GM12878 (cell line): ENCODE data around the gene TLE2. TPM values are rescaled to one million over a fixed set of nuclear protein-coding genes. Genes with fewer than 3 reads are reported as not detected.

Experiments
- ATAC-seq: fragments of 200-7000 bp; cut with Tn5 transposase; 3 replicates; pipeline ENCODE4 v1.9.1; 2020; ENCODE audit warnings: mild to moderate bottlenecking, moderate library complexity
- BruUV-seq: library from RNA; stranded (reverse); fragments of 400-500 nt; replicated peaks from 2 replicates; lab custom pipeline; 2021; lab: Mats Ljungman, UMichigan
- CTCF ChIA-PET: fragments of 300-600 bp; sonication (Branson Sonifier 250); formaldehyde crosslinking; extraction: SDS; loops from one replicate; lab custom pipeline; 2021; ENCODE audit warnings: inconsistent platforms; lab: Yijun Ruan, JAX
- POLR2A ChIA-PET: fragments of 350-600 bp; formaldehyde crosslinking; extraction: SDS; loops from one replicate; lab custom pipeline; 2021; ENCODE audit warnings: inconsistent platforms; lab: Charles Lee
- RAD21 ChIA-PET: fragments of 300-600 bp; sonication (Branson Sonifier 250); formaldehyde crosslinking; loops from one replicate; lab custom pipeline; 2023; ENCODE audit warnings: antibody characterized with exemption; ENCODE audit not compliant: unreplicated experiment; lab: Charles Lee
- SMC1A ChIA-PET: fragments of 300-600 bp; sonication (Branson Sonifier 250); formaldehyde crosslinking; loops from one replicate; lab custom pipeline; 2023; ENCODE audit not compliant: unreplicated experiment, uncharacterized antibody; lab: Charles Lee
- DNase-seq: peaks from one replicate; pipeline ENCODE4 v3.0.0-alpha.2; 2011; ENCODE audit warnings: low read depth, low spot score
- FAIRE-seq: peaks from 3 replicates; lab custom pipeline; 2011; peaks lifted over from hg19 to GRCh38; lab: Jason Lieb, UNC
- H2AFZ ChIP-seq: 2 replicates; pipeline ENCODE4 v1.6.0; 2011; ENCODE audit warnings: low read depth, low read length, control low read depth; ENCODE audit not compliant: control insufficient read depth
- H3K27ac ChIP-seq: 2 replicates; pipeline ENCODE4 v1.5.1; 2011; ENCODE audit warnings: control low read depth; ENCODE audit not compliant: control insufficient read depth, insufficient read depth
- H3K27me3 ChIP-seq, 2 experiments: replicated peaks in 1 of 2; 2 replicates each; pipeline versions ENCODE4 v1.6.0 to v1.6.1; 2011; ENCODE audit warnings: low read length in 1 of 2; ENCODE audit not compliant: control insufficient read depth in 2 of 2, insufficient read depth in 2 of 2
- H3K36me3 ChIP-seq, 2 experiments: 2 replicates each; pipeline ENCODE4 v1.5.1; 2011; ENCODE audit warnings: low read length in 1 of 2; ENCODE audit not compliant: control insufficient read depth in 2 of 2, insufficient read depth in 2 of 2
- H3K4me1 ChIP-seq: 2 replicates; pipeline ENCODE4 v1.6.1; 2011; ENCODE audit warnings: mild to moderate bottlenecking, low read length, moderate library complexity, mixed read lengths; ENCODE audit not compliant: control insufficient read depth, insufficient read depth
- H3K4me2 ChIP-seq: 2 replicates; pipeline ENCODE4 v1.6.0; 2011; ENCODE audit warnings: control low read depth; ENCODE audit not compliant: control insufficient read depth, insufficient read depth
- H3K4me3 ChIP-seq: fragments of 200-600 bp; sonication (generic); 2 replicates; pipeline ENCODE4 v1.5.1; 2016
- H3K79me2 ChIP-seq: 2 replicates; pipeline ENCODE4 v1.6.0; 2011; ENCODE audit warnings: low read length; ENCODE audit not compliant: control insufficient read depth, insufficient read depth
- H3K9ac ChIP-seq: 2 replicates; pipeline ENCODE4 v1.8.0; 2011; ENCODE audit warnings: low read length, control low read depth, mixed read lengths; ENCODE audit not compliant: control insufficient read depth, insufficient read depth
- H3K9me3 ChIP-seq: replicated peaks from 3 replicates; pipeline ENCODE4 v1.5.1; 2011; ENCODE audit warnings: mild to moderate bottlenecking, low read length; ENCODE audit not compliant: control insufficient read depth, insufficient read depth
- H4K20me1 ChIP-seq: 2 replicates; pipeline ENCODE4 v1.6.0; 2011; ENCODE audit not compliant: control insufficient read depth, insufficient read depth
- HDGF ChIP-seq: fragments of 450-650 bp; IDR thresholded peaks from 2 replicates; pipeline ENCODE4 v1.6.1; 2016; ENCODE audit warnings: antibody characterized with exemption
- JUND ChIP-seq: IDR thresholded peaks from 2 replicates; pipeline ENCODE4 v1.6.1; 2012; ENCODE audit warnings: low read depth, mild to moderate bottlenecking, low read length, improper control_type of control experiment, moderate library complexity
- MTA2 ChIP-seq: fragments of 450-650 bp; IDR thresholded peaks from 2 replicates; pipeline ENCODE4 v1.6.1; 2016; ENCODE audit warnings: low read depth, mild to moderate bottlenecking, moderate library complexity
- PAX5 ChIP-seq: IDR thresholded peaks from 2 replicates; pipeline ENCODE4 v1.6.1; 2011; ENCODE audit warnings: low read depth, low read length, borderline replicate concordance
- SMARCA5 ChIP-seq: fragments of 450-650 bp; IDR thresholded peaks from 2 replicates; pipeline ENCODE4 v1.6.1; 2017; ENCODE audit warnings: mild to moderate bottlenecking
- SRF ChIP-seq, 2 experiments: IDR thresholded peaks; 2 replicates each; pipeline ENCODE4 v1.6.1; 2011; ENCODE audit warnings: low read depth in 2 of 2, low read length in 2 of 2, mild to moderate bottlenecking in 1 of 2, moderate library complexity in 1 of 2
- TCF12 ChIP-seq: IDR thresholded peaks from 2 replicates; pipeline ENCODE4 v1.6.1; 2011; ENCODE audit warnings: low read depth, mild to moderate bottlenecking, low read length
- ZNF207 ChIP-seq: fragments of 450-650 bp; IDR thresholded peaks from 2 replicates; pipeline ENCODE4 v1.6.1; 2014; ENCODE audit warnings: antibody characterized with exemption, mild to moderate bottlenecking, borderline replicate concordance
- ZNF274 ChIP-seq: IDR thresholded peaks from one replicate; pipeline ENCODE4 v1.8.0; 2011; ENCODE audit not compliant: insufficient read length, insufficient read depth
- WGBS: methylation state at CpG from one replicate; pipeline ENCODE4 v1.1.6; 2016; ENCODE audit warnings: low lambda C conversion rate; ENCODE audit not compliant: insufficient replicate concordance, insufficient coverage; ENCODE audit errors: missing lambda C conversion rate; 5-methylcytosine and 5-hydroxymethylcytosine counted together
- in situ Hi-C: fragments of 300-500 bp; cut with MboI; formaldehyde crosslinking; loops from 9 replicates; pipeline ENCODE4 v1.14.3; 2018; ENCODE audit warnings: mixed read lengths
- intact Hi-C: fragments of 100-400 bp; cut with micrococcal nuclease; formaldehyde crosslinking; loops from one replicate; pipeline ENCODE4 v1.14.2; 2022; ENCODE audit not compliant: unreplicated experiment
- polyA plus RNA-seq, 11 experiments: library from polyadenylated mRNA; depleted of rRNA in 4 of 11; unstranded in 6 of 11; stranded (reverse) in 5 of 11; fragments of >200 nt; fragmentation: Nextera tagmentation in 4 of 11; fragmentation: Illumina TruSeq in 1 of 11; extraction: Ambion mirVana in 4 of 11; extraction: Trizol in 1 of 11; gene quantifications; 1 replicate in 1 of 11; 2 replicates in 10 of 11; pipeline versions ENCODE4 v1.2.1 to v1.2.3, GENCODE V29; 2011 to 2016; ENCODE audit warnings: inconsistent platforms in 2 of 11, missing spikeins in 2 of 11, low read depth in 1 of 11
- total RNA-seq, 4 experiments: library from RNA; depleted of rRNA in 3 of 4; stranded (reverse); fragments of >200 nt in 3 of 4; fragmentation: Illumina TruSeq in 1 of 4; extraction: Trizol in 1 of 4; gene quantifications; 2 replicates each; pipeline versions ENCODE4 v1.2.1 to v1.2.3, GENCODE V29; 2013 to 2021
- TF ChIP-seq, protein P1 (sequence below): fragments of 450-650 bp; formaldehyde crosslinking; IDR thresholded peaks from 2 replicates; pipeline ENCODE4 v1.4.0; 2020; ENCODE audit warnings: mild to moderate bottlenecking, moderate library complexity
- TF ChIP-seq, protein P2 (sequence below): IDR thresholded peaks from 2 replicates; pipeline ENCODE4 v1.6.1; 2012; ENCODE audit warnings: low read depth, low read length, improper control_type of control experiment
- TF ChIP-seq, protein P3 (sequence below): fragments of 150-350 bp; IDR thresholded peaks from 2 replicates; pipeline ENCODE4 v1.6.1; 2016; ENCODE audit warnings: low read depth, low read length
- TF ChIP-seq, protein P4 (sequence below): fragments of 450-650 bp; IDR thresholded peaks from 2 replicates; pipeline ENCODE4 v1.6.1; 2014; ENCODE audit warnings: mild to moderate bottlenecking

TLE2 gene
- total and polyA plus RNA-seq, 10 of the 15 experiments (the other 5 are each of a cell fraction or from before 2014, with no cell fraction given), result 0.05 to 0.21 (median 0.11) TPM; not detected in 5

DNA sequence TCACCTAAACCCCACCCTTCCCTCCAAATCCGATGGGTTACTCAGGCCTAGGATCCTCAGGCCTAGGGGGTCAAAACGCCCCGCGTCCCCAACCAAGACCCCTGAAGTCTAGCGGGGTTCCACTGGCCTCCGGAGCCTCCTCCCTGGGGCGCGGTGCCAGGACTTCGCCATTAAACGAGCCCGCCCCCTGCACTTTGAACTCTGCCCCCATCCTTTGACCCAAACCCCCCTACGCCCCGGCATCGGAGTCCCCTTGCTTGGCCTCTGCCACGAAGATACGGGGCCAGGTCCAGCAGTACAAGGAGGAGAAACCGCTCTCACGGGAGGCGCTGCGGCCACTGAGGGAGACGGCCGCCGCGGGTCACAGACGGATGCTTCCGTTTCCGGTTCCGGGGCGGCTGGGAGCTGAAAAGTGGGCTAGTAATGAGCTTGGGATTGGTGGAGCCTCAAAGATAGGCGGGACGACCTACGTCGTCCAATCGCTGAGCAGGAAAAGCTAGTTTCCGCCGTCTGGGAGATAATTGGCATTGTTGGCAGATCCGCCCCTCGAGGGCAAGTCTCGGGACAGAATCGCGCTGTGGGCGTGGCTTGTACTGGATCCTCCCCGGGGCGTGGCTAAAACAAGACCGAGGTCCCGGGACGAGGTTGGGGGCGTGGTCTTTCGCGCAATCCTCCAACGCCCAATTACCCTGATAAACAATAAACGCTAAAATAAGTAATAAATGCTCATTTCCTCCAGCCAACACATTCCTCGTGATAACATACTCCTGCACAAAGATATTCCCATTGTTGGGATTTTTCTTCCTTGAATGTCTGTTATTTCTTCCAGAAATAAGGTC is 78.6 kb downstream of the TLE2 start:
- intact Hi-C loops, result no loop called here
- FAIRE-seq (peak; percentile 99), DNase-seq (peak; percentile 99), ATAC-seq (peak; percentile 99)
- H3K4me2 ChIP-seq, result peak overlapping the region; percentile 70; the same call in 1 of the 2 replicates
- no peaks in the 10 kb centered on the region for H4K20me1 ChIP-seq
- no peaks in the 10 kb centered on the region for H3K27me3 ChIP-seq
- H3K9me3 ChIP-seq, result no peaks in the 10 kb centered on the region
- peak overlapping the region; percentile 85 for H3K27ac ChIP-seq
- under 1% methylated on average over 53 of the region's 53 CpGs for WGBS
- RAD21 ChIA-PET, result interaction anchor here (0.7 to 2.4 kb wide), 17 partner anchors 10 to 479 kb away, joined by 3 to 16 read pairs (median 4); partner anchors contain the start of genes TLE6 and ZNF57
- H3K36me3 ChIP-seq, result no peaks in the 10 kb centered on the region
- H3K79me2 ChIP-seq, result peaks cover 17% of the 10 kb centered on the region
- POLR2A ChIA-PET, result interaction anchor here (0.6 to 1.5 kb wide), 12 partner anchors 8 to 738 kb away, joined by 3 to 8 read pairs (median 3); partner anchors contain the start of genes THOP1, TLE6 and ZNF57
- peak overlapping the region; percentile 73 for H2AFZ ChIP-seq
- SMC1A ChIA-PET, result interaction anchor here (0.6 to 2.9 kb wide), 20 partner anchors 9 to 417 kb away, joined by 3 to 13 read pairs (median 3); partner anchors contain the start of gene TLE6
- peak overlapping the region; percentile 87 for H3K9ac ChIP-seq
- no TSS peak for BruUV-seq
- peaks cover 3% of the 10 kb centered on the region for H3K4me1 ChIP-seq
- CTCF ChIA-PET, result interaction anchor here (0.6 to 4.3 kb wide), 37 partner anchors 8 to 354 kb away, joined by 3 to 43 read pairs (median 5); partner anchors contain the start of genes GNA11, GNA15, TLE6 and ZNF554
- peak overlapping the region; percentile 83 for H3K4me3 ChIP-seq
- in situ Hi-C loops, result no loop called here
- TF ChIP-seq, protein P1, sequence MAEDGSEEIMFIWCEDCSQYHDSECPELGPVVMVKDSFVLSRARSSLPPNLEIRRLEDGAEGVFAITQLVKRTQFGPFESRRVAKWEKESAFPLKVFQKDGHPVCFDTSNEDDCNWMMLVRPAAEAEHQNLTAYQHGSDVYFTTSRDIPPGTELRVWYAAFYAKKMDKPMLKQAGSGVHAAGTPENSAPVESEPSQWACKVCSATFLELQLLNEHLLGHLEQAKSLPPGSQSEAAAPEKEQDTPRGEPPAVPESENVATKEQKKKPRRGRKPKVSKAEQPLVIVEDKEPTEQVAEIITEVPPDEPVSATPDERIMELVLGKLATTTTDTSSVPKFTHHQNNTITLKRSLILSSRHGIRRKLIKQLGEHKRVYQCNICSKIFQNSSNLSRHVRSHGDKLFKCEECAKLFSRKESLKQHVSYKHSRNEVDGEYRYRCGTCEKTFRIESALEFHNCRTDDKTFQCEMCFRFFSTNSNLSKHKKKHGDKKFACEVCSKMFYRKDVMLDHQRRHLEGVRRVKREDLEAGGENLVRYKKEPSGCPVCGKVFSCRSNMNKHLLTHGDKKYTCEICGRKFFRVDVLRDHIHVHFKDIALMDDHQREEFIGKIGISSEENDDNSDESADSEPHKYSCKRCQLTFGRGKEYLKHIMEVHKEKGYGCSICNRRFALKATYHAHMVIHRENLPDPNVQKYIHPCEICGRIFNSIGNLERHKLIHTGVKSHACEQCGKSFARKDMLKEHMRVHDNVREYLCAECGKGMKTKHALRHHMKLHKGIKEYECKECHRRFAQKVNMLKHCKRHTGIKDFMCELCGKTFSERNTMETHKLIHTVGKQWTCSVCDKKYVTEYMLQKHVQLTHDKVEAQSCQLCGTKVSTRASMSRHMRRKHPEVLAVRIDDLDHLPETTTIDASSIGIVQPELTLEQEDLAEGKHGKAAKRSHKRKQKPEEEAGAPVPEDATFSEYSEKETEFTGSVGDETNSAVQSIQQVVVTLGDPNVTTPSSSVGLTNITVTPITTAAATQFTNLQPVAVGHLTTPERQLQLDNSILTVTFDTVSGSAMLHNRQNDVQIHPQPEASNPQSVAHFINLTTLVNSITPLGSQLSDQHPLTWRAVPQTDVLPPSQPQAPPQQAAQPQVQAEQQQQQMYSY (CRISPR knock-in tag), result no peak
- TF ChIP-seq ZNF274 (no peak), PAX5 (peak; percentile 100), TCF12 (0 out of 2 replicates have a peak, but pooled peaks have one; percentile 44), SMARCA5 (peak; percentile 96), MTA2 (peak; percentile 99), JUND (no peak), ZNF207 (no peak; the same call in 1 of the 2 replicates), HDGF (peak; percentile 86), SRF (IDR thresholded peaks at IDR 0.05; ENCODE audit: low read depth in 2 of 2, low read length in 2 of 2) (no peak)
- TF ChIP-seq, protein P2, sequence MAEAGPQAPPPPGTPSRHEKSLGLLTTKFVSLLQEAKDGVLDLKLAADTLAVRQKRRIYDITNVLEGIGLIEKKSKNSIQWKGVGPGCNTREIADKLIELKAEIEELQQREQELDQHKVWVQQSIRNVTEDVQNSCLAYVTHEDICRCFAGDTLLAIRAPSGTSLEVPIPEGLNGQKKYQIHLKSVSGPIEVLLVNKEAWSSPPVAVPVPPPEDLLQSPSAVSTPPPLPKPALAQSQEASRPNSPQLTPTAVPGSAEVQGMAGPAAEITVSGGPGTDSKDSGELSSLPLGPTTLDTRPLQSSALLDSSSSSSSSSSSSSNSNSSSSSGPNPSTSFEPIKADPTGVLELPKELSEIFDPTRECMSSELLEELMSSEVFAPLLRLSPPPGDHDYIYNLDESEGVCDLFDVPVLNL, result no peak
- TF ChIP-seq, protein P3, sequence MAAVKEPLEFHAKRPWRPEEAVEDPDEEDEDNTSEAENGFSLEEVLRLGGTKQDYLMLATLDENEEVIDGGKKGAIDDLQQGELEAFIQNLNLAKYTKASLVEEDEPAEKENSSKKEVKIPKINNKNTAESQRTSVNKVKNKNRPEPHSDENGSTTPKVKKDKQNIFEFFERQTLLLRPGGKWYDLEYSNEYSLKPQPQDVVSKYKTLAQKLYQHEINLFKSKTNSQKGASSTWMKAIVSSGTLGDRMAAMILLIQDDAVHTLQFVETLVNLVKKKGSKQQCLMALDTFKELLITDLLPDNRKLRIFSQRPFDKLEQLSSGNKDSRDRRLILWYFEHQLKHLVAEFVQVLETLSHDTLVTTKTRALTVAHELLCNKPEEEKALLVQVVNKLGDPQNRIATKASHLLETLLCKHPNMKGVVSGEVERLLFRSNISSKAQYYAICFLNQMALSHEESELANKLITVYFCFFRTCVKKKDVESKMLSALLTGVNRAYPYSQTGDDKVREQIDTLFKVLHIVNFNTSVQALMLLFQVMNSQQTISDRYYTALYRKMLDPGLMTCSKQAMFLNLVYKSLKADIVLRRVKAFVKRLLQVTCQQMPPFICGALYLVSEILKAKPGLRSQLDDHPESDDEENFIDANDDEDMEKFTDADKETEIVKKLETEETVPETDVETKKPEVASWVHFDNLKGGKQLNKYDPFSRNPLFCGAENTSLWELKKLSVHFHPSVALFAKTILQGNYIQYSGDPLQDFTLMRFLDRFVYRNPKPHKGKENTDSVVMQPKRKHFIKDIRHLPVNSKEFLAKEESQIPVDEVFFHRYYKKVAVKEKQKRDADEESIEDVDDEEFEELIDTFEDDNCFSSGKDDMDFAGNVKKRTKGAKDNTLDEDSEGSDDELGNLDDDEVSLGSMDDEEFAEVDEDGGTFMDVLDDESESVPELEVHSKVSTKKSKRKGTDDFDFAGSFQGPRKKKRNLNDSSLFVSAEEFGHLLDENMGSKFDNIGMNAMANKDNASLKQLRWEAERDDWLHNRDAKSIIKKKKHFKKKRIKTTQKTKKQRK, result peak; percentile 70
- TF ChIP-seq, protein P4, sequence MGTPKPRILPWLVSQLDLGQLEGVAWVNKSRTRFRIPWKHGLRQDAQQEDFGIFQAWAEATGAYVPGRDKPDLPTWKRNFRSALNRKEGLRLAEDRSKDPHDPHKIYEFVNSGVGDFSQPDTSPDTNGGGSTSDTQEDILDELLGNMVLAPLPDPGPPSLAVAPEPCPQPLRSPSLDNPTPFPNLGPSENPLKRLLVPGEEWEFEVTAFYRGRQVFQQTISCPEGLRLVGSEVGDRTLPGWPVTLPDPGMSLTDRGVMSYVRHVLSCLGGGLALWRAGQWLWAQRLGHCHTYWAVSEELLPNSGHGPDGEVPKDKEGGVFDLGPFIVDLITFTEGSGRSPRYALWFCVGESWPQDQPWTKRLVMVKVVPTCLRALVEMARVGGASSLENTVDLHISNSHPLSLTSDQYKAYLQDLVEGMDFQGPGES, result peak; percentile 48; the same call in 1 of the 2 replicates
